GM18498 (cell line): ENCODE results near the gene ARHGEF28.

Source experiments
- ATAC-seq: cut with Tn5 transposase; IDR thresholded peaks from one replicate; pipeline ENCODE4 v1.9.1; 2021; ENCODE audit warnings: mild to moderate bottlenecking, moderate library complexity; ENCODE audit not compliant: unreplicated experiment

ARHGEF28 gene

DNA sequence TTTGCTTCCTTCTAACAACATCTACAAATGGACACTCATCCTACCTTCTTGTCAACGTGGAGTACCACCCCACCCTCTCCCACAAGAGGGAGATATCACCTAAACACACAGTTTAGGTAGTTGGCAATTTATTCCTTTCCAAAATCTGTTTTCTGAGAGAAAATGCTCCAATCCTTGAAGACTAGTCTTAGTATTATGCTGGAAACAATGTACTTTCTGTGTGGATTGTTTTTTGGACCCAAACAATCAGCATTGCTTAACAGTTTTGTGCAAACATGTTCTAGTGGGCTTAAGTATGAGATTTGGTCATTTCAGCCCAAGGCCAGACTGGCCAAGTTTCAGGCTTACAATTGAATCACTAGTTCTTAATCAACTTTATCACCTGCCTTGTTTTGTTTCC is 359.1 kb downstream of the ARHGEF28 start:
- ATAC-seq: no peak

DNA sequence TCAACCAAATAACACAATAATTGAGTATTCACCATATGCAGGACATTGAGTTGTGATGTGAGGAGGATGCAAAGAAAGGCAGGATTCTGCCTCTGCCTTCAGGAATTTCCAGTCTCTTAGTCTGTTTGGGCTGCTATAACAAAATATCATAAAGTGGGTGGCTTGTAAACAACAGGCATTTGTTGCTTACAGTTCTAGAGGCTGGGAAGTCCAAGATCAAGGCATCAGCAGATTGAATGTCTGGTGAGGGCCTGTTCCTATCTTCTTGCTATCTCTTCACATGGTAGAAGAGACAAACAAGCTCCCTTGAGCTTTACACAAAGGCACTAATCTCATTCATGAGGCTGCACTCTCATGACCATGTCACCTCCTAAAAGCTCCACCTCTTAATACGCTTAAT is 360.7 kb downstream of the ARHGEF28 start:
- no peak for ATAC-seq

GRCh38 chr5:73987915-73988314 is 361.9 kb downstream of the ARHGEF28 start:
- no peak for ATAC-seq

DNA sequence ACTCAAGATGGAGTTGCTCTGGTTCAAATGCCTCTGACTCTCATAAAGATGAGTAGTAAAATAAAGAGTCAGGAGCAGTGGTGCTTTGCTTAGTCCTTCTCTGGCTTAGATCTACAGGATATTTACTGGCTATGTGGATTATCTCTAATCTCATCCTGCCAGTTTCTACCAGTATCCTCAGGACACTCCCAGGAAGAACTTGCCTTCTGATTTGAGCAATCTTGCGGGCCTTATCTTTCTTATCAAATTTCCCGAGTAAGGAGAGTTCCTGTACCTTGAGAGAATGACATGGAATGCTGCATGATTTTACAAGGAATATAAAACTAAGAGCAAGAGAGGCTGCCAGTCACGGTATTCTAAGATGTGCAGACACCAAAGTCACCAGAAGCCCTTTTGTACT is 364.0 kb downstream of the ARHGEF28 start:
- no peak for ATAC-seq
